Skin epidermis (tissue), 12 donors: ENCODE data around the gene MINAR1.
"Not testable (repeated sequence)": the region's sequence is repeated elsewhere in the genome, so short reads cannot be mapped to it uniquely, and the experiment has no call there.

Experiments used
- H3K27ac ChIP-seq, 21 experiments: fragments of 200-600 bp; sonication (generic) in 11 of 21; one replicate each; pipeline ENCODE4 v1.5.0; 2020; ENCODE audit warnings: mild to moderate bottlenecking in 3 of 21, inconsistent platforms in 2 of 21, moderate library complexity in 2 of 21
- H3K4me3 ChIP-seq, 7 experiments: fragments of 200-600 bp; sonication (generic) in 2 of 7; one replicate each; pipeline ENCODE4 v1.5.0; 2020; ENCODE audit warnings: inconsistent platforms in 2 of 7, mild to moderate bottlenecking in 2 of 7, moderate library complexity in 1 of 7

MINAR1 gene

GRCh38 chr15:79431636-79432344, at the start of gene MINAR1:
TSS of gene MINAR1 (plus strand) at chr15:79432336. CDS start at chr15:79456148, 23,812 bp downstream.
- H3K27ac ChIP-seq: peak within 1 kb of the TSS in 2 of 21 experiments; percentile 17 to 50

GRCh38 chr15:79394231-79394630, 37.9 kb upstream of the MINAR1 start:
- H3K27ac ChIP-seq: no peak overlapping the region

More at GRCh38 chr15:79431636-79432344, at the start of gene MINAR1:
- peak within 1 kb of the TSS; percentile 25 to 49 (median 35) for H3K4me3 ChIP-seq

GRCh38 chr15:79396850-79397249, 35.3 kb upstream of the MINAR1 start:
- Histone ChIP-seq H3K27ac (no peak overlapping the region), H3K4me3 (no peak overlapping the region)

More at GRCh38 chr15:79394231-79394630, 37.9 kb upstream of the MINAR1 start:
- H3K4me3 ChIP-seq: no peak overlapping the region

GRCh38 chr15:79397269-79397910, 34.7 kb upstream of the MINAR1 start:
- Histone ChIP-seq H3K4me3 (no peak overlapping the region), H3K27ac (no peak overlapping the region)

GRCh38 chr15:79399606-79400005, 32.5 kb upstream of the MINAR1 start:
- no peak overlapping the region for H3K27ac ChIP-seq
- H3K4me3 ChIP-seq: no peak overlapping the region

- Histone ChIP-seq H3K4me3 (no peak overlapping the region), H3K27ac (no peak overlapping the region)
Measured at GRCh38 chr15:79400650-79401049, 31.5 kb upstream of the MINAR1 start.

GRCh38 chr15:79401301-79401700, 30.8 kb upstream of the MINAR1 start:
- Histone ChIP-seq H3K27ac (no peak overlapping the region), H3K4me3 (no peak overlapping the region)

- Histone ChIP-seq H3K4me3 (no peak overlapping the region), H3K27ac (no peak overlapping the region)
Measured at GRCh38 chr15:79402136-79402535, 30.0 kb upstream of the MINAR1 start.

- Histone ChIP-seq H3K27ac (no peak overlapping the region), H3K4me3 (no peak overlapping the region)
Measured at GRCh38 chr15:79403501-79403900, 28.6 kb upstream of the MINAR1 start.

- Histone ChIP-seq H3K4me3 (no peak overlapping the region), H3K27ac (no peak overlapping the region)
Measured at GRCh38 chr15:79406210-79406609, 25.9 kb upstream of the MINAR1 start.

- Histone ChIP-seq H3K27ac (no peak overlapping the region), H3K4me3 (no peak overlapping the region)
Measured at GRCh38 chr15:79408041-79408440, 24.1 kb upstream of the MINAR1 start.

- no peak overlapping the region for H3K4me3 ChIP-seq
- no peak overlapping the region for H3K27ac ChIP-seq
Measured at GRCh38 chr15:79410237-79410636, 21.9 kb upstream of the MINAR1 start.

GRCh38 chr15:79412010-79412409, 20.1 kb upstream of the MINAR1 start:
- Histone ChIP-seq H3K27ac (no peak overlapping the region), H3K4me3 (no peak overlapping the region)

GRCh38 chr15:79412429-79412828, 19.7 kb upstream of the MINAR1 start:
- Histone ChIP-seq H3K27ac (no peak overlapping the region), H3K4me3 (no peak overlapping the region)

- no peak overlapping the region for H3K27ac ChIP-seq
- no peak overlapping the region for H3K4me3 ChIP-seq
Measured at GRCh38 chr15:79416876-79417275, 15.3 kb upstream of the MINAR1 start.

GRCh38 chr15:79418693-79419279, 13.3 kb upstream of the MINAR1 start:
- no peak overlapping the region for H3K4me3 ChIP-seq
- H3K27ac ChIP-seq: no peak overlapping the region

GRCh38 chr15:79425591-79426295, 6.4 kb upstream of the MINAR1 start:
- Histone ChIP-seq H3K27ac (no peak overlapping the region), H3K4me3 (no peak overlapping the region)

GRCh38 chr15:79426899-79427298, 5.2 kb upstream of the MINAR1 start:
- H3K4me3 ChIP-seq, H3K27ac ChIP-seq: not testable (repeated sequence)

GRCh38 chr15:79427781-79428598, 4.1 kb upstream of the MINAR1 start:
- Histone ChIP-seq H3K27ac (no peak overlapping the region), H3K4me3 (no peak overlapping the region)
